ENCODE measurements around the gene GGPS1.
A peak's percentile ranks its signal among the peaks of the same experiment; 100 is the strongest.
"Not testable (repeated sequence)": the region's sequence is repeated elsewhere in the genome, so short reads cannot be mapped to it uniquely, and the experiment has no call there.

GGPS1 gene

GRCh38 chr1:235328271-235329138, at the start of gene GGPS1:
Gene GGPS1, plus strand, starts transcription at chr1:235328570. Its CDS starts 6,695 bp downstream, at chr1:235335265.
- DNase-seq = peak; percentile 99

GRCh38 chr1:235278915-235279292, 49.5 kb upstream of the GGPS1 start:
- DNase-seq = no peak

GRCh38 chr1:235279694-235280093, 48.7 kb upstream of the GGPS1 start:
- no peak for DNase-seq

GRCh38 chr1:235280467-235280866, 47.9 kb upstream of the GGPS1 start:
- DNase-seq = no peak

DNA sequence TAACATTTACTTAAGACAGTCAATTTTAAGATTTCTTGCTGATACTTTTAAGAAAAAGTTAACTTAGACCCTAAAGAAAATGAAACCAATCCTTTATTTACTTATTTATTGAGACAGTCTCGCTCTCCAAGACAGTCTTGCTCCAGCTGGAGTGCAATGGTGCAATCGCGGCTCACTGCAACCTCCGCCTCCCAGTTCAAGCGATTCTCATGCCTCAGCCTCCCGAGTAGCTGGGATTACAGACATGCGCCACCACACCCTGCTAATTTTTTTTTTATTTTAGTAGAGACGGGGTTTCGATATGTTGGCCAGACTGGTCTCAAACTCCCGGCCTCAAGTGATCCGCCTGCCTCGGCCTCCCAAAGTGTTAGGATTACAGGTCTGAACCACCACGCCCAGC, 44.7 kb upstream of the GGPS1 start:
- not testable (repeated sequence) for DNase-seq

DNA sequence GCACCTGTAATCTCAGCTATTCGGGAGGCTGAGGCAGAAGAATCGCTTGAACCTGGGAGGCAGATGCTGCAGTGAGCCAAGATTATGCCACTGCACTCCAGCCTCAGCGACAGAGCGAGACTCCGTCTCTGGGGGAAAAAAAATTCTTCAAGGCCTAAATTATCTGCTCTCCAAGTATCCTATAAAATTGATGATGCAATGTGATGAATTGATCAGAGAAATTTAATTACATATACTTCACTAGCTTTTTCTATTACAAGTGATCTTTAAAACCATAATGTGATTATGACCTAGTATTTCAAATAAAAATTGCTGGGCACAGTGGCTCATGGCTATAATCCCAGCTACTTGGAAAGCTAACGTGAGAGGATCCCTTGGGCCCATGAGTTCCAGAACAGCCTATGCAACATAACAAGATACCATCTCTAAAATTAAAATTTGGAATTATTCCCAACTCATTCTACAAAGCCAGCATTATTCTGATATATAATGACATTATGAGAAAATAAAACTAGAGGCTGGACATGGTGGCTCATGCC, 44.1 kb upstream of the GGPS1 start:
- DNase-seq = no peak

GRCh38 chr1:235286667-235287066, 41.7 kb upstream of the GGPS1 start:
- no peak for DNase-seq

DNA sequence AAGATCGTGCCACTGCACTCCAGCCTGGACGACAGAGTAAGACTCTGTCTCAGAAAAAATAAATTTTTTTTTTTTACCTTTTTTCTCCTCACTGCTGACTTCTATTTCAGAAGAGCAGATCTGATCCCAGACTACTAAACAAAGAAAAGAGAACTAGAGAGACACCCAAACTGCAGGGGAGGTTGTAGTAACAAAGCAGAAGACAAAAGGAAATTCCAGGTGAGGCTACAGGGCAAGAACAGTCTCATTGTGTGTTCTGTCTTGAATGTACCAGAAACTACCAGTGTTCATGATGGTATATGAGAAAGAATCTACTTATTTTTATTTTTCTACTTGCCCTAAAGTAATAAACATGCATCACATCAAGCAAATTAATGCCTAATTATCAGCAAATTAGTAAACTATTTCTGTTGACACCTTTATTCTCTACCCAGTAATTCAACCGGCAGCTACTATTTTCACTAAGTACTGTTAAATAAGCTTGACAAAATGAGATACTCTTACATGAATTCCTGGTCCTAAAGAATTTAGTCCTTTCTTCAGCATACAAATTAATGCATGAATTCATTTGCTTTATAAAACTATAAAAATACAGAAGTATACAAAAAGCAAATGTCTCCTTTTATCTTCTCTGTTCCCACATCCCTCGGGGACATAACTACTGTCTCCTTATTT, 41.0 kb upstream of the GGPS1 start:
- no peak for DNase-seq

DNA sequence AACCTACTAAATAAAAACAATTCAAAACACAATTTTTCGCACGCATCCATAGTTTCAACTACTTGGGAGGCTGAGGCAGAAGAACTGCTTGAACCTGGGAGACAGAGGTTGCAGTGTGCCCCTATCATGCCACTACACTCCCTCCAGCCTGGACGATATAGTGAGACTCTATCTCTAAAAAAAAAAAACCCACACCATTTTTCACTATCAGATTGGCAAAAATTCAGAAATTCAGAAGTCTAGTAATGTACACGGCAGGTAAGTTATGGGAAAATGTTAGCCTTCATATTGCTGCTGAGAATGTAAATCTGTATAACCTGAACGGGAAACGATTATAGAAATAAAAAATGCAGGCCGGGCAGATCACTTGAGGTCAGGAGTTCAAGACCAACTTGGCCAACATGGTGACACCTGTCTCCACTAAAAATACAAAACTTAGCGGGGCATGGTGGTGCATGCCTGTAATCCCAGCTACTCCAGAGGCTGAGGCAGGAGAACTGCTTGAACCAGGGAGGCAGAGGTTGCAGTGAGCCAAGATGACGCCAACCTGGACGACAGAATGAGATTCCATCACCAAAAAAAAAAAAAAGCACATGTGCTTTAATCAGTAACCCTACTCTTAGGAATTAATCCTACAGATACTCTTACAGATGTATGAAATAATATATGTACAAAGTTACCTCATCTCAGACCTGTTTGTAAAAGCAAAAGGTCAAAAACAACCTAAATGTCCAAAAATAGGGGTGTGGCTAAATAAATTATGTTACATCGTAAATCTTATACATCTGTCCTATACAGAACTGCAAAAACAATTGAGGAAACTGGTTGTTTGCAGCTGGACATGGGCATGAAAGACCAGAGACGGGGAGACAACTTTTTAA, 38.3 kb upstream of the GGPS1 start:
- DNase-seq = no peak

GRCh38 chr1:235290740-235291502, 37.4 kb upstream of the GGPS1 start:
- DNase-seq = no peak

DNA sequence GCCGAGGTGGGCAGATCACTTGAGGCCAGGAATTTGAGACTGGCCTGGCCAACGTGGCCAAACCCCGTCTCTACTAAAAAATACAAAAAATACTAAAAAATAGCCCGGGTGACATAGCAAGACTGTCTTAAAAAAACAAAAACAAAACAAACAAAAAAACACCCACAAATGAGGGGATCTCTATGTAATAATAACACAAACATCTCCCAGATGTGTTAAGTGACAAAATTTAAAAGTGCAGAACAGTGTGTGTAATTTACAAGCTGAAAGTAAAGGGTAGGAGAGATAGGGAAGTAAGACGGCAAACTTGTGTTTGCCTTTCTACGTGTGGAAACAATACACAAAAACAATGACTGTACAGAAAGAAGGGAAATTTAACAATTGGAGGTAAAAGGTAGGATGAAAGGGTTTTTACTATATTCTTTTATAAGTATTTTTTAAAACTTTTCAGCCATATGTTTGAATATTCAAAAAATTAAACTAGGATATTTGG, 36.7 kb upstream of the GGPS1 start:
- DNase-seq = no peak

GRCh38 chr1:235292790-235293189, 35.6 kb upstream of the GGPS1 start:
- no peak for DNase-seq

GRCh38 chr1:235293322-235293942, 34.9 kb upstream of the GGPS1 start:
- no peak for DNase-seq

DNA sequence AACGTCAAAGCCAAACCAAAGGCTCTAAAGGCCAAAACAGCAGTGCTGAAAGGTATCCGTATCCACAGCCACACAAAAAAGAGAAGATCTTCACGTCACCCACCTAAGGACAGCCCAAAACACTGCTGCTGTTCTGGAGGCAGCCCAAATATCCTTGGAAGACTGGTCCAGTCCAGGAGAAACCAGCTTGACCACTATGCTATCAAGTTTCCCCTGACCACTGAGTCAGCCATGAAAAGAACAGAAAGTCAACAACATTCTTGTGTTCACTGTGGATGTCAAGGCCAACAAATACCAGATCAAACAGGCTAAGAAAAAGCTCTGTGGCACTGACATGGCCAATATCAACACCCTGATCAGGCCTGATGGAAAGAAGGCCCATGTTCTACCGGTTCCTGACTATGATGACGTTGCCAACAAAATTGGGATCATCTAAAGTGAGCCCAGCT, 32.4 kb upstream of the GGPS1 start:
- DNase-seq = no peak

DNA sequence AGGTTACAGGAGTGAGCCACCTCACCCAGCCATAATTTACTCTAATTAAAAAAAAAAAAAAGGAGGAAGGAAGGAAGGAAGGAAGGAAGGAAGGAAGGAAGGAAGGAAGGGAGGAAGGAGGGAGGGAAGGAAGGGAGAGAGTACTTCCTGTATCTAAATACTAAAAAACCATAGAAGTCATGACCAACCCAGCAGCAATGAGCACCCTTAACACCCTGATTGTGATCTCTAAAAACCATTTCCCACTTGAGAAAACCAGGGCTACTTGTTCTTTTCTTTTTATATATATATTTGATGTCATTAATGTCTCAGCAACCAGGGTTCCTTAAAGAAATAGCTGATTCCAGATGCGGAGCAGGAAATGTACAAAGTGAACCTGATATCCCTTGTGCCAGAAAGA, 31.6 kb upstream of the GGPS1 start:
- no peak for DNase-seq

- DNase-seq = no peak
Measured at GRCh38 chr1:235297579-235297978, 30.8 kb upstream of the GGPS1 start.

DNA sequence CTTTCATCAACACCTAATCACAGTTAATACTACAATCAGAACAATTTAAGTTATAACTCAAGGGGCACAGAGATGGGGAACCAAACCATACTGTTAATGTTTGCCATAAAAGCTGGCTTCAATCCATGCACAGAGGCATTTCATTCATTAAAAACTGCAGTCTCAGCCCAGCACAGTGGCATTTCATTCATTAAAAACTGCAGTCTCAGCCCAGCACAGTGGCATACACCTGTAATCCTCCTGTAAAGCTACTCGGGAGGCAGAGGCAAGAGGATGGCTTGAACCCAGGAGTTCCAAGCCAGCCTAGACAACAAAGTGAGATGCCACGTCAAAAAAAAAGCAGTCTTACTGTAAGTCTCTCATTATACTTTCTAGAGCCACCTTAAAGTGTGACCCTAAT, 29.6 kb upstream of the GGPS1 start:
- DNase-seq = no peak

- DNase-seq = no peak
Measured at GRCh38 chr1:235299169-235299858, 29.1 kb upstream of the GGPS1 start.

DNA sequence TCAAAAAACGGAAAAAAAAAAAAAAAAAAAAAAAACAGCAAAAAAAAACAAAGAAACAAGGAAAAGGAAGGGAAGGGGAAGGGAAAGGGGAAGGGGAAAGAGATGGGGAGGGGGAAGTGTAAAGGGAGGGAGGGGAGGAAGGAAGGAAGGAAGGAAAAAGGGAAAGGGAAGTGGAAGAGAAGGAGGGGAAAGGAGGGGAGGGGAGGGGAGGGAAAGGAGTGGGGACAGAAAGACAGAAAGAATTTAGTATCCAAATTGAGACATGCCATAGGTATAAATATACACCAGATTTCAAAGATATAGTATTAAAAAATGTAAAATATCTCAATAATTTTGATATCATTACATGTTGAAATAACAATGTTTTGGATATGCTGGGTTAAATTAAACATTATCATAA, 26.2 kb upstream of the GGPS1 start:
- DNase-seq = no peak

DNA sequence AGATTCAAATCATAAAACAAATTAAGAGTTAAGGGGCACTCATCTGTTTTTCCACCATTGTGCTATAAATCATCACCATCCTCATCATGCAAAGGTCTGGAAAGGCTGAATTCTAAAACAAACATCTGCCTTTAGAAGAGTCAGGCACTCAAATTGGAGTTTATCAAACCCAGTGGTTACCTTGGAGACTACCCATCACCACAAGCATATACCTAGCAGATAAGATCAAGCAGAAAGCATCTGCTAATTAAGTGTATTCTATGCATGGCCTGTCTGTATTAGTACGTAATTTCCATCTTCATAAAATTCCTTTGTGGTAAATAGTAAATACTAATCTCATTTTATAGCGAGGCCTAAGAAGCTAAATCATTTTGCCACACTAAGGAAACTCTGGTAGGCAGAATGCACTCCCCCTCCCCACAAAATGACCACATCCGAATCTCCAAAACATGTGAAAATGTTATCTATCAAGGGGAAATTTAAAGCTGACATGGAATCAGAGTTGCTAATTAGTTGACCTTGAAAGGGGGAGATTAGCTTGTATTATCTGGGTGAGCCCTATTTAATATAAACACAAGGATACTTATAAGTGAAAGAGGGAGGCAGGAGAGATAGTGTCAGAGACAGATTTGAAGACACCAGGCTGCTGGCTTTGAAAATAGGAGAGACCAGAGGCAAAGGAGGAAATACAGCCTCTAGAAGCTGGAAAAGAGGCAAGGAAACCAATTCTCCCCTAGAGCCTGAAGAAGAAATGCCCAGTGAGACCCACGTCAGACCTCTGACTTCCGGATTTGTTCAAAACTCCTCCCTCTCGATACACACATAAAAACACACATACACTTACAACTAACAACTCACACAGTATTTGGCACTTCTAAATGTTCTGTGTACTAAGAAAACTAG, 23.6 kb upstream of the GGPS1 start:
- DNase-seq = no peak

Data from SHP77 treated with DMSO at 0.1 percent for 48 hours (cell line).